Subcutaneous adipose tissue (tissue), 4 donors: ENCODE data around the gene NLN. TPM values are rescaled to one million over a fixed set of nuclear protein-coding genes. Genes with fewer than 3 reads are reported as not detected.

Source experiments
- total RNA-seq, 4 donors: library from RNA; depleted of rRNA; stranded (reverse); fragments of >200 nt; gene quantifications; one replicate each; pipeline ENCODE4 v1.1.0, GENCODE V29; 2016
- TF ChIP-seq, protein P1 (sequence below): fragments of 450-650 bp; IDR thresholded peaks from one replicate; pipeline ENCODE4 v1.5.1; 2016; ENCODE audit warnings: low read depth, mild to moderate bottlenecking, control low read depth, antibody characterized with exemption, moderate library complexity

The NLN gene
- 10 to 100 TPM in 3 of 4 donors, 1 to 10 TPM in 1; 8.3 to 23.3 (median 20.0) TPM for total RNA-seq

DNA sequence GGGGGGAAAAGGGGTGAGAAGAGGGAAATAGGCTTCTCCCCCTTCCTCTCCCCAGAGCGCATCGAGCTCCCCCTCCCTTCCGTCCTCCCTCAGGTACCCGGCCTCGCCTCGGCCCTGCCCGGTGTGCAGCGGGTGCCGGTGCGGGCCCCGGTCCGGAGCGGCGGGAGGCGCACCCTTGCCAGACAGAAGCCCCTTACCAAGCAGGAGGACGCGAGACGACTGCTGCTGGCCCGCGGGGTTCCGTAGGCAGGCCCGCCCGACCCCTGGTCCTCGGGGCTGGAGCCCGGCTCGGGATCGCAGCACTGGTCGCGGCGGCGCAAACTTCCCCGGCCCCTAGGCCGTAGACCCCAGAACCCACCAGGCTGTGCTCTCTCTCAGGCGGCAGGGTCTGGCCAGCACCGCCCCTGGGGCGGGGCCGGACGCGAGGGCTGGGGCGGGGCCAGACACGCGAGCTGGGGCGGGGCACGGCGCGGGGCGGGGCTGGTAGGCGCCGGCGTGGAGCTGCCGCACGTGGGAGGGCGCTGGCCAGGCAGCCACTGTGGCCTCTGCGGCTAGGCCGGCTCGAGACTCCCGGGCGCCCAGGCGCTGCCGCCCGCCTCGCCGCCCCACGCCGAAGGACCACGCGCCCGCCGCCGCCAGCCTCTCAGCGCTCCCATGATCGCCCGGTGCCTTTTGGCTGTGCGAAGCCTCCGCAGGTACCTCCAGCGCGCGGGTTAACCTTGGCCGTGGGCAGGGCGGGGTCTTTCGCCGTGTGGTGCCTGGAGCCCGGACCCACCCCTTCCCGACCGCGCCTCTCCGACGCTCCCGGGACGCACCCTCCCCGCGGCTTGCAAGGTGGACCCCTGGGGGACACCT is at the start of gene NLN, which contains the start of gene SGTB:
Gene NLN, plus strand, starts transcription at position 486 of the 855 bp plus-strand sequence. Its CDS starts 169 bp downstream, at position 655.
Gene SGTB, minus strand, starts transcription at position 390 of the 855 bp plus-strand sequence. CDS start 1,302 bp downstream, outside the sequence.
- TF ChIP-seq, protein P1, sequence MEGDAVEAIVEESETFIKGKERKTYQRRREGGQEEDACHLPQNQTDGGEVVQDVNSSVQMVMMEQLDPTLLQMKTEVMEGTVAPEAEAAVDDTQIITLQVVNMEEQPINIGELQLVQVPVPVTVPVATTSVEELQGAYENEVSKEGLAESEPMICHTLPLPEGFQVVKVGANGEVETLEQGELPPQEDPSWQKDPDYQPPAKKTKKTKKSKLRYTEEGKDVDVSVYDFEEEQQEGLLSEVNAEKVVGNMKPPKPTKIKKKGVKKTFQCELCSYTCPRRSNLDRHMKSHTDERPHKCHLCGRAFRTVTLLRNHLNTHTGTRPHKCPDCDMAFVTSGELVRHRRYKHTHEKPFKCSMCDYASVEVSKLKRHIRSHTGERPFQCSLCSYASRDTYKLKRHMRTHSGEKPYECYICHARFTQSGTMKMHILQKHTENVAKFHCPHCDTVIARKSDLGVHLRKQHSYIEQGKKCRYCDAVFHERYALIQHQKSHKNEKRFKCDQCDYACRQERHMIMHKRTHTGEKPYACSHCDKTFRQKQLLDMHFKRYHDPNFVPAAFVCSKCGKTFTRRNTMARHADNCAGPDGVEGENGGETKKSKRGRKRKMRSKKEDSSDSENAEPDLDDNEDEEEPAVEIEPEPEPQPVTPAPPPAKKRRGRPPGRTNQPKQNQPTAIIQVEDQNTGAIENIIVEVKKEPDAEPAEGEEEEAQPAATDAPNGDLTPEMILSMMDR = no peak

DNA sequence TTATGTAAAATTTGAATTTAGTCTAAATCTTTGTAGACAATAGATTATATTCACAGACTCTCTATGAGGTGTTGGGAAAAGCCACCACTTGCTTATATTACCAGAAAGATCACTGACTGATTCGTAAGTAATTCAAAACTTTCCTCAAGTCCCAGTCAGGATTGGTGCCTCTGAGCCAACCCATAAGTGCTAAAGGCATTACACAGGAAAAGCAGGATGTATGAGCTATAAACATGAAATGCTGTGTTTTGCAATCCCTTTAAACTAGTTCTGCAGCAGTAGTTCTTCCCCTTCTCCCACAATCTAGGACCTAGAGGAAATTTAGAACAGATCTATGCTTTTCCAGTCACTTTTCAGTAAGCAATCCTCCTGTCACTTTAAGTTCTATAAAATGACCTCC is 49.2 kb upstream of the NLN start:
- TF ChIP-seq, protein P1 = no peak

DNA sequence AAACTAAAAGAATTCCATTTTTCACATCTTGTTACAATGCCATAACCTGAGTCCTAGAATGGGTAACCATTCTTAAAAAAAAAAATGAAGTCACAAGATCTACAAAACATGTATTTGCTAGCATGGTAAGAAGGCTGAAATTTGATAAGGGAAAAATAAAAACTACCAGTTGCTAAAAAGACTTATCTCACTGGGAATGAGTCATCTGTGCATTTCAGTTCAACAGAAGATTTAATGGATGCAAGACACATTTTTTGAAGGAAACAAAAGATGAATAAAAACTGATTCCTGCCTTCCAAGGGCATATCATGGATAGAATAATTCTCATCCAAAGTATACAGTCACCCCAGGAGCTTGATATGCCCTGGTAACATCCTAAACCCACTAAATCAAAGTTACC is 47.3 kb upstream of the NLN start:
- TF ChIP-seq, protein P1 = no peak

DNA sequence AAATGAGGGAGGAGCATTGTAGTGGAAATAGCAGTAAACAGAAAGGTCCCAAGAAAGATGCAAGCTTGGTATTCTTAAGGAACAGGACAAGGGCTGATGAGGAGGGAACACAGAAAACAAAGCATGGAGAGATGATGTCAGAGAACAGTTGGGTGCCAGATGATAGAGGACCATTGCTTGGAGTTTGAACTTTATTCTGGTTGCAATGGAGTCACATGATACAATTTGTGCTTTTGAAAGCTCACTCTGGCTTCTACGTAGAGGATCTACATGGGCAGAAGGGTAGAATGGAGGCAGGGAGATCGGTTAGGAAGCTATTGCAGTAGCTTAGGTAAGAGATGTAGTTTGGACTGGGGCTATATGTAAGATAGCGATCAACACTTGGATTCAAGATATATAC is 39.9 kb upstream of the NLN start:
- TF ChIP-seq, protein P1 = no peak

DNA sequence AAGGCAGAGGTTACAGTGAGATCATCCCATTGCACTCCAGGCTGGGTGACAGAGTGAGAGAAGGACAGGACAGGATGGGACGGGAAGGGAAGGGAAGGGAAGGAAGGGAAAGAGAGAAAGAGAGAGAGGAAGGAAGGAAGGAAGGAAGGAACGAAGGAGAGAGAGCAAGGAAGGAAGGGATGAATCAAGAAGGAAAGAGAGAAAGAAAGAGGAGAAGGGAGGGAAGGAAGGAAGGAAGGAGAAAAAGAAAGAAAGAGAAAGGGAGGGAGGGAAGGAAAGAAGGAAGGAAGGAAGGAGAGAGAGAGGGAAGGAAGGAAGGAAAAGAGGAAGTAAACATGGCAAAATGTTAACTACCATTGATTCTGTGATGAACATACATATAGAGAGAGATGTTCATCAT is 28.9 kb upstream of the NLN start:
- TF ChIP-seq, protein P1 = no peak

DNA sequence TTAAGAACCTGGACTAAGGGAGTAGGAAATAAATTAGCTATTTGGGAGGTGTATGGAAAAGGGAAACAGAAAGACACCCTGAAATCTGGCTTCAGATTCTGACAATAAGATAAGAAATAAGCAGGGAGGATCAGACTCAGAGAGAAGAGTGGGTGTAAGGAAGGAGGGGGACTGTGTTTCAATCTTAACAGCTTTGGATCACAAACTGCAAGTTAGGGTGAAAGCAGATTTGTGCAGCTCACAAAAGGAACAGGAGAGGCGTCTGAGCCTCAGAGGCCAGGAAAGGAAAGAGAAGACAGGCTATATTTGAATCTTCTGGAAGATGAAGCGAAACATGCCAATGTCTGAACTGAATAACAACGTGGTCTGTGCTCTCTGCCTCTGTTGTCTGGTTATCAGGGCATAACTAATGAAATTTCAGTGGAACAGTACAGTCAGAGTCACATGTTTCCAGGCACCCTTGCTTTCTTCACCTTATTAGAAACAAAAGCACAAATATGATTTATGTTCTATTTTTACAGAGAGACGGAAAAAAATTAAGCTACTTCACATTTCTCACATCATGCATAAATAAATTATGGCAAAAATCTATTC is 26.7 kb upstream of the NLN start:
- TF ChIP-seq, protein P1 = no peak

DNA sequence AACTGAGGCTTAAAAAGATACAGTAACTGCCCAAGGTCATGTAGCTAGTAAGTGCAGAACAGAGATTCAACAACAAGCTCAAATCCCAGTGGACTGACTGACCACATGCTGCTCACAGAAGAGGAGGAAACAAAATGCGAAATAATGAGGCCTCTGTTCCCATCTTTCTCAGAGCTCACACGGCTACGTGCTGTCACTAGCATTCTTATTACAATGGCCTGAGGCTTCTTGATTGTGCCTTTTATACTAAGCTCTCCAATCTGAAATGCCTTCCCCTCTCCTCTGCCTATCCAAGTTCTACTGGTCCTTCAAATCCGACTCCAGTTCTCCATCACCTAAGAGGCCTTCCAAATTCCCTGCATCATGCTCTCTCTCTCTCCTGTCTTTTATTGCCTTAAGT is 26.1 kb upstream of the NLN start:
- TF ChIP-seq, protein P1 = no peak
